A549 (cell line): Measurements from ENCODE around the gene ABCC4.

Experiments
- CTCF ChIP-seq: fragments of >200 bp; sonication (Bioruptor Twin); formaldehyde crosslinking; IDR thresholded peaks from 3 replicates; pipeline ENCODE4 v1.5.1; 2016
- EHMT2 ChIP-seq: fragments of 200-600 bp; sonication (generic); IDR thresholded peaks from 2 replicates; pipeline ENCODE4 v1.6.1; 2016; ENCODE audit warnings: antibody characterized with exemption, low read depth, mild to moderate bottlenecking, moderate library complexity
- EP300 ChIP-seq, 2 experiments: fragments of >200 bp; sonication (Bioruptor Twin); formaldehyde crosslinking; IDR thresholded peaks; 2 replicates in 1 of 2; 3 replicates in 1 of 2; pipeline ENCODE4 v1.6.1; 2016 to 2017
- ESRRA ChIP-seq: fragments of 150-350 bp; IDR thresholded peaks from 2 replicates; pipeline ENCODE4 v1.6.1; 2014; ENCODE audit warnings: mild to moderate bottlenecking, low read length, borderline replicate concordance
- KDM5A ChIP-seq: fragments of 200-600 bp; sonication (generic); IDR thresholded peaks from 2 replicates; pipeline ENCODE4 v1.6.1; 2016; ENCODE audit warnings: antibody characterized with exemption, mild to moderate bottlenecking
- NFE2L2 ChIP-seq: fragments of 150-350 bp; conservative IDR thresholded peaks from 2 replicates; pipeline ENCODE4 v1.6.1; 2014; ENCODE audit warnings: low read length
- NPAS2 ChIP-seq: fragments of 250-450 bp; sonication (Bioruptor Pico); IDR thresholded peaks from 2 replicates; pipeline ENCODE4 v1.8.0; 2022; ENCODE audit warnings: mild to moderate bottlenecking, moderate library complexity, borderline replicate concordance
- POLR2A ChIP-seq: IDR thresholded peaks from 2 replicates; pipeline ENCODE4 v1.6.1; 2012; ENCODE audit warnings: mild to moderate bottlenecking, low read length
- RAD21 ChIP-seq, 2 experiments: fragments of >200 bp in 1 of 2; sonication (Bioruptor Twin) in 1 of 2; formaldehyde crosslinking in 1 of 2; IDR thresholded peaks in 1 of 2; conservative IDR thresholded peaks in 1 of 2; 2 replicates in 1 of 2; 3 replicates in 1 of 2; pipeline ENCODE4 v1.6.1; 2012 to 2018; ENCODE audit warnings: inconsistent platforms in 1 of 2
- RCOR1 ChIP-seq: fragments of 150-350 bp; IDR thresholded peaks from 2 replicates; pipeline ENCODE4 v1.6.1; 2014; ENCODE audit warnings: antibody characterized with exemption, low read length, low read depth
- TF ChIP-seq, protein P1 (sequence below): fragments of 200-600 bp; sonication (generic); IDR thresholded peaks from 2 replicates; pipeline ENCODE4 v1.6.1; 2016; ENCODE audit warnings: antibody characterized with exemption, mild to moderate bottlenecking, moderate library complexity

GRCh38 chr13:95292622-95293021 is 8.6 kb downstream of the ABCC4 start:
- TF ChIP-seq RCOR1: no peak
- TF ChIP-seq, protein P1, sequence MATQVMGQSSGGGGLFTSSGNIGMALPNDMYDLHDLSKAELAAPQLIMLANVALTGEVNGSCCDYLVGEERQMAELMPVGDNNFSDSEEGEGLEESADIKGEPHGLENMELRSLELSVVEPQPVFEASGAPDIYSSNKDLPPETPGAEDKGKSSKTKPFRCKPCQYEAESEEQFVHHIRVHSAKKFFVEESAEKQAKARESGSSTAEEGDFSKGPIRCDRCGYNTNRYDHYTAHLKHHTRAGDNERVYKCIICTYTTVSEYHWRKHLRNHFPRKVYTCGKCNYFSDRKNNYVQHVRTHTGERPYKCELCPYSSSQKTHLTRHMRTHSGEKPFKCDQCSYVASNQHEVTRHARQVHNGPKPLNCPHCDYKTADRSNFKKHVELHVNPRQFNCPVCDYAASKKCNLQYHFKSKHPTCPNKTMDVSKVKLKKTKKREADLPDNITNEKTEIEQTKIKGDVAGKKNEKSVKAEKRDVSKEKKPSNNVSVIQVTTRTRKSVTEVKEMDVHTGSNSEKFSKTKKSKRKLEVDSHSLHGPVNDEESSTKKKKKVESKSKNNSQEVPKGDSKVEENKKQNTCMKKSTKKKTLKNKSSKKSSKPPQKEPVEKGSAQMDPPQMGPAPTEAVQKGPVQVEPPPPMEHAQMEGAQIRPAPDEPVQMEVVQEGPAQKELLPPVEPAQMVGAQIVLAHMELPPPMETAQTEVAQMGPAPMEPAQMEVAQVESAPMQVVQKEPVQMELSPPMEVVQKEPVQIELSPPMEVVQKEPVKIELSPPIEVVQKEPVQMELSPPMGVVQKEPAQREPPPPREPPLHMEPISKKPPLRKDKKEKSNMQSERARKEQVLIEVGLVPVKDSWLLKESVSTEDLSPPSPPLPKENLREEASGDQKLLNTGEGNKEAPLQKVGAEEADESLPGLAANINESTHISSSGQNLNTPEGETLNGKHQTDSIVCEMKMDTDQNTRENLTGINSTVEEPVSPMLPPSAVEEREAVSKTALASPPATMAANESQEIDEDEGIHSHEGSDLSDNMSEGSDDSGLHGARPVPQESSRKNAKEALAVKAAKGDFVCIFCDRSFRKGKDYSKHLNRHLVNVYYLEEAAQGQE: no peak
- no peak for TF ChIP-seq NPAS2 (CRISPR knock-in tag)
- no peak for TF ChIP-seq CTCF
- no peak for TF ChIP-seq EP300 (IDR thresholded peaks at IDR 0.05)
- no peak for TF ChIP-seq NFE2L2
- TF ChIP-seq POLR2A: no peak
- no peak for TF ChIP-seq EHMT2
- TF ChIP-seq RAD21 (conservative IDR thresholded peaks at IDR 0.05 in 1 of 2, IDR thresholded peaks at IDR 0.05 in 1 of 2): no peak
- TF ChIP-seq ESRRA: no peak
- no peak for TF ChIP-seq KDM5A
